NCI-H226 (cell line): ENCODE results near the gene UBE4A.

Source experiments
- DNase-seq: peaks from one replicate; pipeline ENCODE4 v3.0.0-alpha.2; 2015

UBE4A gene, protein sequence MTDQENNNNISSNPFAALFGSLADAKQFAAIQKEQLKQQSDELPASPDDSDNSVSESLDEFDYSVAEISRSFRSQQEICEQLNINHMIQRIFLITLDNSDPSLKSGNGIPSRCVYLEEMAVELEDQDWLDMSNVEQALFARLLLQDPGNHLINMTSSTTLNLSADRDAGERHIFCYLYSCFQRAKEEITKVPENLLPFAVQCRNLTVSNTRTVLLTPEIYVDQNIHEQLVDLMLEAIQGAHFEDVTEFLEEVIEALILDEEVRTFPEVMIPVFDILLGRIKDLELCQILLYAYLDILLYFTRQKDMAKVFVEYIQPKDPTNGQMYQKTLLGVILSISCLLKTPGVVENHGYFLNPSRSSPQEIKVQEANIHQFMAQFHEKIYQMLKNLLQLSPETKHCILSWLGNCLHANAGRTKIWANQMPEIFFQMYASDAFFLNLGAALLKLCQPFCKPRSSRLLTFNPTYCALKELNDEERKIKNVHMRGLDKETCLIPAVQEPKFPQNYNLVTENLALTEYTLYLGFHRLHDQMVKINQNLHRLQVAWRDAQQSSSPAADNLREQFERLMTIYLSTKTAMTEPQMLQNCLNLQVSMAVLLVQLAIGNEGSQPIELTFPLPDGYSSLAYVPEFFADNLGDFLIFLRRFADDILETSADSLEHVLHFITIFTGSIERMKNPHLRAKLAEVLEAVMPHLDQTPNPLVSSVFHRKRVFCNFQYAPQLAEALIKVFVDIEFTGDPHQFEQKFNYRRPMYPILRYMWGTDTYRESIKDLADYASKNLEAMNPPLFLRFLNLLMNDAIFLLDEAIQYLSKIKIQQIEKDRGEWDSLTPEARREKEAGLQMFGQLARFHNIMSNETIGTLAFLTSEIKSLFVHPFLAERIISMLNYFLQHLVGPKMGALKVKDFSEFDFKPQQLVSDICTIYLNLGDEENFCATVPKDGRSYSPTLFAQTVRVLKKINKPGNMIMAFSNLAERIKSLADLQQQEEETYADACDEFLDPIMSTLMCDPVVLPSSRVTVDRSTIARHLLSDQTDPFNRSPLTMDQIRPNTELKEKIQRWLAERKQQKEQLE

GRCh38 chr11:118359295-118359958 lies at the start of gene UBE4A:
TSS of gene UBE4A (plus strand) at chr11:118359600. CDS start at chr11:118365081, 5,481 bp downstream.
- DNase-seq = peak; percentile 81

GRCh38 chr11:118310271-118310670 lies 49.1 kb upstream of the UBE4A start:
- no peak for DNase-seq

GRCh38 chr11:118310781-118311485 lies 48.5 kb upstream of the UBE4A start:
- no peak for DNase-seq

- DNase-seq = no peak
Observed at GRCh38 chr11:118311518-118311917, 47.9 kb upstream of the UBE4A start.

DNA sequence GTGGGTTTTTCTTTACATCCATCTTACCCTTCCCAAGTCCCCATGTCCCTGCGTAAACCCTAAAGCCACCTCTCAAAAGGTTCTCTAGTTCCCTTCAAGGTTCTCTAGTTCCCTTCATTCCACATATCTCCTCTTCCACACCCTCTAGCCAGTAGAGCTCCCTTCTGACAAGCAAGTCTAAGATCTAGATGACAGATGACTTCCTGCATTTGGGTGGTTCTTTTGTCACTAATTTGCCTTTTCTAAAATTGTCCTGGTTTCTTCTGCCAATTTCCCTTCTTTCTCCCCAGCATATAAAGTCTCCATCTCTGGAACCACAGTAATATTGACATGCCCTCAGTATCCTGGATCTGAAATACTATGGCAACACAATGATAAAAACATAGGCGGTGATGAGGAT lies 47.1 kb upstream of the UBE4A start:
- DNase-seq = no peak

- no peak for DNase-seq
Observed at GRCh38 chr11:118313242-118313641, 46.2 kb upstream of the UBE4A start.

GRCh38 chr11:118314988-118315411 lies 44.4 kb upstream of the UBE4A start:
- DNase-seq = no peak

- DNase-seq = no peak
Observed at GRCh38 chr11:118318124-118318523, 41.3 kb upstream of the UBE4A start.

DNA sequence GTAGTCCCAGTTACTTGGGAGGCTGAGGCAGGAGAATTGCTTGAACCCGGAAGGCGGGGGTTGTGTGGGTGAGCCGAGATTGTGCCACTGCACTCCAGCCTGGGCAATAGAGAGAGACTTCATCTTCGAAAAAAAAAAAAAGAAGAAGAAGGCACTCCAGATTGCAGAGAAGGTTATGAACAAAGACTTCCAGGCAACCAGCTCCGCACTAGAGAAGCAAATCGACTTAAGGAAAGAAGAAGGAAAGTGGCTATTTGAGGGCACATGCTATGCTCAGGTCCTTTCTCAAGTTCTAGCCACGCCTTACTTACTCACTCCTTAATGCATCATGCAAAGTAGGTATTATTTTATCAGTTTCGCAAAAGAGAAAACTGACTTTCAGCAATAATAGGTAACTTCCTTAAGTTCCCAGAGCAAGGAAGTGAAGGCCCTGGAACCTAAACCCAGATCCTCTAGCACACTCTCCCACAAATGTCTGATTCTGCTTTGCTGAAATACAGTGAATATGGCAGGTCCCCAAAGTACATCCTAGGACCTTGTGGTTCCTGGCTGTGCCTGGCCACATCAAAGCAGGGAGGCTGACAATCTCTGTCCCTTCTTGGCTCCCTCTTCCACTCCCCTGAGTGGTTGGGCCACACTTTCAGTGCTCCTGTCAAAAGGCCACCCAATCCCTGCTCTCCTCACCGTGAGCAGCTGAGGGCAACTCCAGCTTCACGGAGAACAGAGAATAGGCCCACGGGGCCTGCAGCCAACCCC lies 40.6 kb upstream of the UBE4A start:
- no peak for DNase-seq

- no peak for DNase-seq
Observed at GRCh38 chr11:118319337-118319707, 40.1 kb upstream of the UBE4A start.

GRCh38 chr11:118320515-118320914 lies 38.9 kb upstream of the UBE4A start:
- no peak for DNase-seq

- DNase-seq = no peak
Observed at GRCh38 chr11:118321386-118322082, 37.9 kb upstream of the UBE4A start.

DNA sequence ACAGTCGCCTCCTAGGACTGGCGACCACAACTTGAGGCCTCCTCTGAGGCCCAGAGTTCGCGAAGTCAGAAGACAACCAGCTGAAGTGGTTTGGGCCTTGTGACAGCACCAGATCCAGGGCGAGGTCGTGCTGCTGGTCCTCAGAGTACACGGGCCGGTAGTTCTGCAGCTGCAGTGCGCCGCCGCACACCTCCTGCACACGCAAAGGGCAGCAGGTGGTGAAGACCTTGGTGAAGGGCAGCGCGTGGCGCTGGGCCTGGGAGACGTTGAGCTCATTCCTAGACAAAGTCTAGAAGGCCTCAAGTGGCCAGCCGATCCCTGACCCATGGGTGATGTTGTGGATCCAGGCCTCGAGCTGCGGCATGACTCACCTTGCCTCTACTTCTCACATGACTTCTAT lies 36.7 kb upstream of the UBE4A start:
- DNase-seq = no peak

DNA sequence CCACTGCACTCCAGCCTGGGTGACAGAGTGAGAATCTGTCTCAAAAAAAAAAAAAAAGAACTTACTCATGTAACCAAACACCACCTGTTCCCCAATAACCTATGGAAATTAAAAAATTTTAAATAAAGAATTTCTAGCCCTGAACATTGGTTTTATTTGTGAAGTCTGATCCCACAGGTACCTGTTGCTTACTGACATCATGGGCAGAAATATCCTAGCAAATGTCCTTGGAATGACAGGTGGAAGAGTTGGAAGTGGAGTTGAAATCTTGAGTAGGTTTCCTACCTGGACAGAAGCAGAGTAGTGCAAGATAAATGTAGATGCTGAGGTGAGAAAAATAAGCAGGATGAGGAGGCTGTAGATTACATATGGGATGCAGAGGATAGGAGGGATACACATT lies 34.1 kb upstream of the UBE4A start:
- no peak for DNase-seq

DNA sequence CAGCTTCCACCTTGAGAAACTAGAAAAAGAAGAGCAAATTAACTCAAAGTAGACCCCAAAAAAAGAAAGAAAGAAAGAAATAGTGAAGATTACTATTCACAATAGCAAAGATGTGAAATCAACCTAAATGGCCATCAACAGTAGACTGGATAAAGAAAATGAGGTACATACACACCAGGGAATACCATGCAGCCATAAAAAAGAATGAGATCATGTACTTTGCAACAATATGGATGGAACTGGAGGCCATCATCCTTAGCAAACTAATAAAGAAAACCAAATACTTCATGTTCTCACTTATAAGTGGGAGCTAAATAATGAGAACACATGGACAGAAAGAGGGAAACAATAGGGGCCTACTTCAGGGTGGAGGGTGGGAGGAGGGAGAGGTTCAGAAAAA lies 30.7 kb upstream of the UBE4A start:
- no peak for DNase-seq

DNA sequence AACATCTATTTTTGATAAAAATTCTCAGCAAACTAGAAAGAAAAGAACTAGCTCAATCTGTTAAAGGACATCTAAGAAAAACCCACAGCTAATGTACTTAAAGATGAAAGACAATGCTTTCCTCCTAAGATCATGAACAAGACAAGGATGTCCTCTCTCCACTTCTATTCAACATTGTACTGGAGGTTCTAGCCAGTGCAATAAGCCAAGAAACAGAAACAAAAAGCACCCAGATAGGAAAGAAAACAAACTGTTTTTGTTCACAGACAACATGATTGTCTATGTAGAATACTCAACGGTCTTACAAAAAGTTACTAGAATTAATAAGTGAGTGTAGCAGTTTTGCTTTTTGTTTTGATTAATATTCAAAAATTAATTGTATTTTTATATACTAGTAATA lies 24.7 kb upstream of the UBE4A start:
- DNase-seq = no peak

- no peak for DNase-seq
Observed at GRCh38 chr11:118338637-118339061, 20.8 kb upstream of the UBE4A start.

- no peak for DNase-seq
Observed at GRCh38 chr11:118339281-118339961, 20.0 kb upstream of the UBE4A start.

GRCh38 chr11:118340449-118340848 lies 19.0 kb upstream of the UBE4A start:
- DNase-seq = no peak

GRCh38 chr11:118341261-118341660 lies 18.1 kb upstream of the UBE4A start:
- no peak for DNase-seq
